Neural progenitor cell (in vitro differentiated cells): ENCODE data around the gene LILRA6.

Source experiments
- EZH2 ChIP-seq: fragments of 200-600 bp; sonication (generic); IDR thresholded peaks from 2 replicates; pipeline ENCODE4 v1.6.1; 2017; ENCODE audit warnings: antibody characterized with exemption, mild to moderate bottlenecking, moderate library complexity
- TF ChIP-seq, protein P1 (sequence below): fragments of 200-600 bp; sonication (generic); IDR thresholded peaks from 2 replicates; pipeline ENCODE4 v1.5.1; 2017; ENCODE audit warnings: antibody characterized with exemption, mild to moderate bottlenecking

DNA sequence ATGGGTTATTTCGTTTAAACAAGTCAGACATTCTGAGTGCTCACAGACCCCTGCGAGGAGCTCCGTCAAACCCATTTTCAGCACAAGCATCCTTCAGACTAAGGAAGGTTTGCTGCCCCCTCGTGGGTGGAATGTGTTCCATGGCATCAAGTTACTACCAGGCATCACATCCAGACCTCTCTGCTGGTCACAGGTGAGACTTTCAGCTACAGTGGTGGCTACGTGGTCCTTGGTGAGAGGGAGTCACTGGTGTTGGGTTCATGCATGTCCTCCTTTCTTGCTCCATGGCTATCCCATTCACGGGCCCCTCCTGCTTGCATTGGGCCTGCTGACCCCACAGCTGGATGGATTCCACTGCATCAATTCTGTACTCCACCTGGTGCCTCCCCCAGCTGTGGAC lies 23.5 kb upstream of the LILRA6 start:
- TF ChIP-seq EZH2 = no peak
- TF ChIP-seq, protein P1, sequence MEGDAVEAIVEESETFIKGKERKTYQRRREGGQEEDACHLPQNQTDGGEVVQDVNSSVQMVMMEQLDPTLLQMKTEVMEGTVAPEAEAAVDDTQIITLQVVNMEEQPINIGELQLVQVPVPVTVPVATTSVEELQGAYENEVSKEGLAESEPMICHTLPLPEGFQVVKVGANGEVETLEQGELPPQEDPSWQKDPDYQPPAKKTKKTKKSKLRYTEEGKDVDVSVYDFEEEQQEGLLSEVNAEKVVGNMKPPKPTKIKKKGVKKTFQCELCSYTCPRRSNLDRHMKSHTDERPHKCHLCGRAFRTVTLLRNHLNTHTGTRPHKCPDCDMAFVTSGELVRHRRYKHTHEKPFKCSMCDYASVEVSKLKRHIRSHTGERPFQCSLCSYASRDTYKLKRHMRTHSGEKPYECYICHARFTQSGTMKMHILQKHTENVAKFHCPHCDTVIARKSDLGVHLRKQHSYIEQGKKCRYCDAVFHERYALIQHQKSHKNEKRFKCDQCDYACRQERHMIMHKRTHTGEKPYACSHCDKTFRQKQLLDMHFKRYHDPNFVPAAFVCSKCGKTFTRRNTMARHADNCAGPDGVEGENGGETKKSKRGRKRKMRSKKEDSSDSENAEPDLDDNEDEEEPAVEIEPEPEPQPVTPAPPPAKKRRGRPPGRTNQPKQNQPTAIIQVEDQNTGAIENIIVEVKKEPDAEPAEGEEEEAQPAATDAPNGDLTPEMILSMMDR = peak; percentile 84
